H54 (cell line): ENCODE measurements around the gene BAIAP3.
"Not testable (repeated sequence)": the region's sequence is repeated elsewhere in the genome, so short reads cannot be mapped to it uniquely, and the experiment has no call there.

Experiments used
- DNase-seq: peaks from one replicate; pipeline ENCODE4 v3.0.0; 2011; ENCODE audit warnings: low spot score, mixed read lengths; ENCODE audit not compliant: insufficient read length
- FAIRE-seq: peaks from 3 replicates; lab custom pipeline; 2011; peaks lifted over from hg19 to GRCh38; lab: Jason Lieb, UNC
- POLR2A ChIP-seq: IDR thresholded peaks from 2 replicates; pipeline ENCODE4 v1.6.1; 2011; ENCODE audit warnings: low read depth, mild to moderate bottlenecking, low read length

BAIAP3 gene

DNA sequence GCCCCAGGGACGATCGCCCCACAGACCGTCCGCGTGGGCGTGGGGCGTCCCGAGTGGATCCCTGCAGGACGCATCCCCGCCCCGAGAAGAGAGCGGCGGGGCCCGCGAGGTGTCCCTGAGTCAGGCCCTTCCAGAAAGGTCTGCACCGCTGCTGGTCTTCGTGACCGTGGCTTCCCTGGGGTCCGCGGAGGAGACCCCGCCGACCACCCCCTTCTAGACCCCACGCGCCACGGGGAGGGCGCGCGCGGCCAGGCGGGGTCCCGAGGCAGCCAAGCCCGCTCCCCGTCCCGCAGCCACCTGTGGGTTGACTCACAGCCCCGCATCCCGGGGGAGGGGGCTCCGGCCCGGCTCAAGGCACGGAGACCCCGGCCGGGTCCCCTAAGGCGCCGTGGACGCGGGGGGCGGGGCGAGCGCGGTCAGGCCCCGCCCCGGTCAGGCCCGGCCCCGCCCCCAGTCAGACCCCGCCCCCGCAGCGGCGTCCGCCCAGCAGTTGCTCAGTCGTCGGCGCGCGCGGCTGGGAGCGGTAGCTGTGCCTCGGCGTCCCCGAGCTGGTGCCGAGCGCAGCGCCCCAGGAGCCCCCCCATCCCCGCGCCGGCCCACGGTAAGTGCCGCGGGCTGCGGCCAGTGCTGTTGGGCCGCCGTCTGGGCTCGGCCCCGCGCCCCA is at the start of gene BAIAP3:
BAIAP3 (plus strand) TSS at position 497 of the 664 bp plus-strand sequence. CDS start 4,905 bp downstream, outside the sequence.
- peak; percentile 51 for TF ChIP-seq POLR2A
- DNase-seq (no peak), FAIRE-seq (no peak)

- DNase-seq (no peak), FAIRE-seq (no peak)
- no peak for TF ChIP-seq POLR2A
These were observed 49.3 kb upstream of the BAIAP3 start for GRCh38 chr16:1283996-1284616.

DNA sequence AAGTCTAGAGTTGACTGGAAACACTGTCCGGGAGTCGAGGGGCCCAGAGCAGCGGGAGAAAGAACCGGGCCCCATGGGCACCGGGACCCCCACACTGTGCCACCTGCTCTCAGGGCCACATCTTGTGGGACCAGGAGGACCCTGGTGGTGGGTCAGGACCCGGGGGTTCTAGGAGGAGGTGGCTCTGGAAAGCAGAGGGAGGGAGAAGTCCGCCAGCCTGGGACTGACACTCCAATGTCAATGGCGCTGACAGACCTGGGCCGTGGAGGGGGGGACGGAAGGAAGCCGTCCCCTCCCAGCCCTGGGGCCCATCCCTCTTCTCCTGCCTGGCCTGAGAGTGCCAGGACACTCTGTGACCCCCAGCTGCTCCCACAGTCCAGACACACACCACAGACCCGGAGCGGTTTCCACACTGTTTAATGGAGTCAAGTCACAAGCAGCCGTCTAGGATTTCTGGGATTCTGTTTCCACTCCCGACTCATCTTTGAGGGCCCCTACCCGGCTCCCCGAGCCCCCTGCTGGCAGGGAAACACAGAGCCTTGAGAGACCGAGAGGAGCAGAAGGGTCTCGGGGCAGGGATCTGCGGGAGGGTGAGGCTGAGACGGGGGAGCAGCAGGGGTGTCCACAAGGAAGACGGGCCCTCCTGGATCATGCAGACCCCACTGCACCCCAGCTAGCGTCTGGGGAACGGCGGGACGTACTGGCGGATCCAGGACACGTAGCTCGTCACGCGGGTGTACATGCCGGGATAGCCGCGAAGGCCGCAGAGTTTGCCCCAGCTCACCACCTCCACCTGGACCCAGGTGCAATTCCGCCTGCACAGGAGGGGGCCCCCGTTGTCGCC is 47.6 kb upstream of the BAIAP3 start:
- no peak for TF ChIP-seq POLR2A
- FAIRE-seq, result no peak
- DNase-seq, result no peak

DNA sequence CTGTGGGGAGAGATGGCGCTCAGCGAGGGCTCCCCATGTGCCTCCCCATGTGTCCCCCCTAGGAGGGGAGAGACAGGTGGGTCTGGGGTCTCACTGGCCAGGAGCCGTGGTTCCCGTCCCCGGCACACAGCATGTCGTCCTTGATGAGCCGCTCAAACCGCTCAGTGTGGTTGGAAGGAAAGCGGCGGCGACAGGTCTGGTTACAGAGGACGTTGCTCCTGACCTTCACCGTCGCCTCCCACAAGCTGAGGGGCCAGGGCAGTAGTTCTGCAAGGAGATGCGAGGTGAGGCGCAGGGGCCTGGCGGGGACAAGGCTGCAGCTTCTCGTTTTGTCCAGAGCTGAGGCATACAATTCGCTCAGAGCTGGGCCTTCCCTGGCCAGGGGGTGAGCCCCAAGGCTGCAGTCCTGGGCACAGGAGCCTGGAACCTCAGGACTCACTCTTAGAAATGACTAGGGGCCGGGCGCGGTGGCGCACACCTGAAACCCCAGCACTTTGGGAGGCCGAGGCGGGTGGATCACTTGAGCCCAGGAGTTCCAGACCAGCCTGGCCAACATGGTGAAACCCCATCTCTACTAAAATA is 46.8 kb upstream of the BAIAP3 start:
- DNase-seq (no peak), FAIRE-seq (no peak)
- no peak for TF ChIP-seq POLR2A

GRCh38 chr16:1287982-1288670 is 45.3 kb upstream of the BAIAP3 start:
- DNase-seq (no peak), FAIRE-seq (no peak)
- TF ChIP-seq POLR2A, result no peak

- FAIRE-seq (no peak), DNase-seq (no peak)
- no peak for TF ChIP-seq POLR2A
These were observed 44.5 kb upstream of the BAIAP3 start for GRCh38 chr16:1288813-1289476.

DNA sequence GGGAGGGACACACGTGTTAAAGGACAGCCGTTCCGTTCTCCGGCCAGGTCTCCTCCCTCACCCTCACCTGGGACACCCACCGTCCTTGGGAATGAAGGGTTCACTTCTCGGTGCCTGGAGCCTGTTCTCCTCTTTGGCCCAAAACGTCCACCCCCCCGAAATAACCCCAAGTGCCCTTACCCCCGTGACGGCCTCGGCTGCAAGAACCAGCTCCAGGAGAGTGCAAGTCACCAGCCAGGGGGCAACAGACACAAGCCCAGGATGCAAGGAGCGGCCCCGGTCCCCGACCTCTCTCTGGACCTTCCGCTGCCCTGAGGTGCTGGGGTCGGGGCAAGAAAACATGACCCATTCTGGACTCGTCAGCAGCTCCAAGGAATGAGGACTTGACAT is 44.0 kb upstream of the BAIAP3 start:
- no peak for DNase-seq
- no peak for TF ChIP-seq POLR2A
- FAIRE-seq, result no peak

DNA sequence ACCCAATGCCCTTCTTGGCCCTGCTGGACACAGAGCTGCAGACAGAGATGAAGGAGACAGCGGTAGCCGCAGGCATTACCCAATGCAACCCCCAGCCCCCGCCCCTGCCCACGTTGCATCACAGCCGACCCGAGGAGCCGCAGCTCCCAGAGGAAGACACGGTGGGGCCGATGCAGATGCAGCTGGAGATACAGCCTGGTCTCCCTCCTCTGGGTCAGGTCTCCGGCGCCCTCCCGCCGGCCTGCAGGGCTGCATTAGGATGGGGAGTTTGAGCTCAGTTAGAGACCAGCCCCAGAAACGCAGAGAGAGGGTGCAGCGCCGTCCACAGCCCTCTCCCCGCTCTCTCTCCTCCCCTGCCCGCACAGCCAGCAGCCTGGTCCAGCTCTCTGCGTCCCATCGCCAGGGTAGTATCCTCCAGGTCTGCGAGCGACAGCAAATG is 43.4 kb upstream of the BAIAP3 start:
- TF ChIP-seq POLR2A, result no peak
- DNase-seq, result no peak

GRCh38 chr16:1290860-1291575 is 42.4 kb upstream of the BAIAP3 start:
- DNase-seq (no peak), FAIRE-seq (no peak)
- no peak for TF ChIP-seq POLR2A

More for the DNA sequence above, 43.4 kb upstream of the BAIAP3 start:
- no peak for FAIRE-seq

DNA sequence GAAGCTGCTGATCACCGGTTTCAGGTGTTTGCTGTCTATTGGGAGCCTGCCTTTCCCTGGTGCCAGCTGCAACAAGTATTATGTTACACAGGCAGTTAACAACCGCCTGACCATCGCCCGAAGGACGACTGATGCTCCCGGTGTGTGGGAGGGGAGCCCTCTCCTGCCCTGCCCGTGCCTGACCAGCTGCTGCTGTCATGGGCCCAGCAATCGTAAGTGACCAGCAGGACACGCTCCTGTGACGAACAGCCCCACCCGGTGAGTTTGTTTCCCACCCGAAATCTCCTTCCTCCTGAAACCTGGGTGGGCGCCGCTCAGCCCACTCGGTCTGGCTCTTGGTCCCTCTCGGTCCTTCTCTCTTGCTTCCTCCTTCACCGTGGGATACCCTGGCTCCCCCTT is 41.9 kb upstream of the BAIAP3 start:
- FAIRE-seq, result no peak
- no peak for TF ChIP-seq POLR2A
- DNase-seq, result no peak

DNA sequence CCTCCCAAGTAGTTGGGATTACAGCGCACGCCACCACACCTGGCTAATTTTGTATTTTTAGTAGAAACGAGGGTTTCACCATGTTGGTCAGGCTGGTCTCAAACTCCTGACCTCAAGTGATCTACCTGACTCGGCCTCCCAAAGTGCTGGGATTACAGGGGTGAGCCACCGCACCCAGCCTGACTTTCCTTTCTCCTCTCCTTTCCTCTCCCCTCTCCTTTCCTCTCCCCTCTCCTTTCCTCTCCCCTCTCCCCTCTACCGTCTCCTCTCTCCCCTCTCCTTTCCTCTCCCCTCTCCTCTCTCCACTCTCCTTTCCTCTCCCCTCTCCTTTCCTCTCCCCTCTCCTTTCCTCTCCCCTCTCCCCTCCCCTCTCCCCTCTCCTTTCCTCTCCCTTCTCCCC is 41.2 kb upstream of the BAIAP3 start:
- not testable (repeated sequence) for FAIRE-seq, DNase-seq

DNA sequence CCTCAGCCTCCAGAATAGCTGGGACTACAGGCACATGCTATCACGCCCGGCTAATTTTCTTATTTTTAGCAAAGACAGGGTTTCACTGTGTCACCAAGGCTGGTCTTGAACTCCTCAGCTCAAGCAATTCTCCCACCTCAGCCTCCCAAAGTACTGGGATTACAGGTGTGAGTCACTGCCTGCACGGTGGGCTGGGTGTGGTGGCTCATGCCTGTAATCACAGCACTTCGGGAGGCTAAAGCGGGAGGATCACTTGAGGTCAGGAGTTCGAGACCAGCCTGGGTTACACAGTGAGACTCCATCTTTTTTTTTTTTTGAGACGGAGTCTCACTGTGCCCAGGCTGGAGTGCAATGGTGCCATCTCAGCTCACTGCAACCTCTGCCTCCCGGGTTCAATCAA is 40.6 kb upstream of the BAIAP3 start:
- not testable (repeated sequence) for FAIRE-seq, DNase-seq
